Coronary artery (tissue), 2 donors: ENCODE measurements around the gene LMAN1L.

ENCODE experiments used
- DNase-seq: peaks from one replicate; pipeline ENCODE4 v3.0.0-alpha.2; 2017; ENCODE audit warnings: low spot score
- H3K27ac ChIP-seq, 2 donors: fragments of 200-600 bp; sonication (generic); one replicate each; pipeline ENCODE4 v1.5.1; 2016 to 2019
- H3K4me3 ChIP-seq: fragments of 200-600 bp; sonication (generic); 2 replicates; pipeline ENCODE4 v1.5.1; 2016; ENCODE audit warnings: mild to moderate bottlenecking, moderate library complexity
- CTCF ChIP-seq: fragments of 200-600 bp; sonication (generic); IDR thresholded peaks from one replicate; pipeline ENCODE4 v1.5.1; 2019; ENCODE audit warnings: antibody characterized with exemption

The LMAN1L gene

GRCh38 chr15:74869726-74870407 is 57.2 kb downstream of the LMAN1L start:
- Histone ChIP-seq H3K27ac (peak overlapping the region in 1 of 2 donors; percentile 74), H3K4me3 (peak overlapping the region; percentile 27)
- TF ChIP-seq CTCF = no peak
- DNase-seq = peak; percentile 81

DNA sequence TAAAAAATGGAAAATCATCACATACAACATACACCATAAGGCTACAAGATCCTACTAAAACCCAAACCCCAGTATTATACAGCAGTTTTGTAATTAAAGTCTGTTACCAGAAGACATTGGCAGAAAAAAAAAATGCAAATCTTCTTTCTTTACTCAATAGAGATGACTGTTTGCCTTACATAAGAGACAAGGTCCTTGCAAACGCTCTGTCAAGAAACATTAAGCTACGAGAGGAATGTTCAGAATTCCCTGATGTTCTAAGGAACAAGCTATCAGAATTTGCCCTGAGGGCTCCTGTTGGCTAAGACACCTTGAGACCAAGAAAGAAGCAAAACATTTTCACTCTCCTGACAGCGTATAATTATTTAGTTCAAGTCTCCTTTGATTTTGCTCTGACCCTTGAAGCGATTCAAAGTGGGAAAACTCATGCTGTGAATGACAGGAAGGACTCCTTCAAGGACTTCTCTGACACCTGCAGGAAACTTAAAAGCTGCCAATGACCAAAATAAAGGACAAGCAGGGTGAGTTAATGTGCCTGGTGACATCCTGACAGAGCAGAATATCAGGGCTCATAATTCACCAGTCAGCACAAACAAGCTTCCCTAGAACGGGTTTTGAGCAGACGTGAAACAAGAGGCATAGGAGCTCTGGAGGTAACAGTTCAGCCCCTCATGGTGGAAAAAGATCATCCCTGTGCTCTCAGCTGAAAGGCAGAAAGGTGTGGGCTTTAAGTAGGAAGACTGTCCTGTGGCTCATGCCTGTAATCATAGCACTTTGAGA is 58.0 kb downstream of the LMAN1L start:
- peak overlapping the region in 1 of 2 donors; percentile 74 for H3K27ac ChIP-seq
- no peak for DNase-seq
- H3K4me3 ChIP-seq = peak overlapping the region; percentile 35
- no peak for TF ChIP-seq CTCF

DNA sequence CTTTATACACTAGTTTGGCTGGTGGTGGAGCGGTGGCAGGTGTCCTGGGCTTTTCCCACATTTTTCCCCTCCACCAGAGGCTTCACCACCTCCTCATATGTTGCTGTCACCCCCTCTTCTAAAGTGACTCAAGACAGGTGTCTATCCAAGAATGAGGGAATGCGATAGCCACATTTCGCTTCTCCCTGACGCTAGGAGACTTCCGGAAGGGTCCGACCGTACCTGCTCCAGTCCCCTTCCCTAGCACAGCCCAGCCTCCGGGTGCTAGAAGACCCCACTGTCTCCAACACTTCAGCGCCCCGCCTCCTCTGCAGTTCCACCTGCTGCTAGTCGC is 60.0 kb downstream of the LMAN1L start:
- no peak for TF ChIP-seq CTCF
- Histone ChIP-seq H3K4me3 (peak overlapping the region; percentile 74), H3K27ac (peak overlapping the region; percentile 75 to 88)
- DNase-seq = no peak

GRCh38 chr15:74873036-74873755 is 60.6 kb downstream of the LMAN1L start, which contains the start of gene SCAMP2:
Gene SCAMP2 (minus strand): TSS chr15:74873365. CDS start chr15:74873255, 110 bp downstream.
- peak within 1 kb of the TSS; percentile 75 to 88 for H3K27ac ChIP-seq
- DNase-seq = peak; percentile 97
- TF ChIP-seq CTCF = no peak
- peak within 1 kb of the TSS; percentile 74 for H3K4me3 ChIP-seq

GRCh38 chr15:74873756-74874424 is 61.3 kb downstream of the LMAN1L start:
- peak; percentile 78 for DNase-seq
- Histone ChIP-seq H3K27ac (peak overlapping the region; percentile 75 to 88), H3K4me3 (peak overlapping the region; percentile 74)
- TF ChIP-seq CTCF = no peak
